K562 (cell line): Measurements from ENCODE around the gene ATP1A3. TPM values are rescaled to one million over a fixed set of nuclear protein-coding genes. Genes with fewer than 3 reads are reported as not detected.

Source experiments
- ATAC-seq: fragments of 200-7000 bp; cut with Tn5 transposase; 3 replicates; pipeline ENCODE4 v1.9.1; 2020; ENCODE audit warnings: moderate library complexity
- BruUV-seq: library from RNA; stranded (reverse); fragments of 400-500 nt; replicated peaks from 2 replicates; lab custom pipeline; 2021; lab: Mats Ljungman, UMichigan
- CTCF ChIA-PET: fragments of 300-600 bp; formaldehyde crosslinking; extraction: SDS; loops from one replicate; lab custom pipeline; 2021; ENCODE audit warnings: low intra/inter-chr PET ratio; lab: Yijun Ruan, JAX
- POLR2A ChIA-PET: fragments of 300-600, 350-650 bp; sonication (Branson Sonifier 250); formaldehyde crosslinking; extraction: SDS; loops from one replicate; lab custom pipeline; 2021; ENCODE audit warnings: antibody characterized with exemption, inconsistent platforms; lab: Yijun Ruan, JAX
- DNase-seq, 4 experiments: peaks; one replicate each; pipeline versions ENCODE4 v3.0.0 to v3.0.0-alpha.2; 2011 to 2018; ENCODE audit warnings: low spot score in 3 of 4, mixed read lengths in 3 of 4; ENCODE audit errors: extremely low read depth in 1 of 4
- FAIRE-seq: peaks from 2 replicates; lab custom pipeline; 2011; peaks lifted over from hg19 to GRCh38; lab: Jason Lieb, UNC
- H2AFZ ChIP-seq: 2 replicates; pipeline ENCODE4 v1.6.0; 2011; ENCODE audit warnings: low read depth, low read length, control low read depth, inconsistent platforms
- H3K27ac ChIP-seq: fragments of 200-600 bp; 3 replicates; pipeline ENCODE4 v1.8.0; 2011; ENCODE audit warnings: low read depth, mild to moderate bottlenecking, control low read depth, inconsistent platforms, low read length, moderate library complexity, mixed read lengths; ENCODE audit errors: extremely low read depth
- H3K27me3 ChIP-seq, 2 experiments: fragments of 300-600 bp in 1 of 2; 2 replicates in 1 of 2; 3 replicates in 1 of 2; pipeline versions ENCODE4 v1.6.0 to v1.8.0; 2011; ENCODE audit warnings: inconsistent platforms in 2 of 2, low read length in 2 of 2, mild to moderate bottlenecking in 1 of 2, mixed read lengths in 1 of 2, moderate library complexity in 1 of 2; ENCODE audit not compliant: control insufficient read depth in 2 of 2, insufficient read depth in 2 of 2
- H3K36me3 ChIP-seq: fragments of 300-600 bp; 3 replicates; pipeline ENCODE4 v1.8.0; 2011; ENCODE audit warnings: mild to moderate bottlenecking, low read length, inconsistent platforms; ENCODE audit not compliant: control insufficient read depth, insufficient read depth
- H3K4me1 ChIP-seq, 2 experiments: fragments of 200-600 bp in 1 of 2; replicated peaks in 1 of 2; 2 replicates in 1 of 2; 3 replicates in 1 of 2; pipeline versions ENCODE4 v1.5.1 to v1.8.0; 2011; ENCODE audit warnings: inconsistent platforms in 2 of 2, low read length in 2 of 2, mild to moderate bottlenecking in 1 of 2, mixed read lengths in 1 of 2, moderate library complexity in 1 of 2; ENCODE audit not compliant: control insufficient read depth in 2 of 2, insufficient read depth in 2 of 2
- H3K4me2 ChIP-seq: 2 replicates; pipeline ENCODE4 v1.6.1; 2011; ENCODE audit warnings: low read length, control low read depth, inconsistent platforms, mixed read lengths; ENCODE audit not compliant: insufficient read depth
- H3K4me3 ChIP-seq: fragments of 200-600 bp; sonication (generic), shearing (Covaris generic); 2 replicates; pipeline ENCODE4 v1.5.1; 2016; ENCODE audit warnings: control low read depth, inconsistent platforms
- H3K79me2 ChIP-seq: fragments of 200-600 bp; 3 replicates; pipeline ENCODE4 v1.8.0; 2011; ENCODE audit warnings: low read length, inconsistent platforms; ENCODE audit not compliant: control insufficient read depth, insufficient read depth
- H3K9ac ChIP-seq, 2 experiments: 2 replicates each; pipeline versions ENCODE4 v1.6.0 to v1.6.1; 2011; ENCODE audit warnings: low read depth in 2 of 2, low read length in 2 of 2, control low read depth in 1 of 2, inconsistent platforms in 1 of 2, mild to moderate bottlenecking in 1 of 2, mixed read lengths in 1 of 2; ENCODE audit not compliant: insufficient read depth in 1 of 2
- H3K9me1 ChIP-seq: one replicate; pipeline ENCODE4 v1.6.0; 2011; ENCODE audit warnings: inconsistent platforms, mild to moderate bottlenecking, low read length, moderate library complexity; ENCODE audit not compliant: control insufficient read depth, insufficient read depth
- H3K9me3 ChIP-seq: replicated peaks from 2 replicates; pipeline ENCODE4 v1.5.1; 2011; ENCODE audit warnings: low read depth, low read length, inconsistent platforms; ENCODE audit not compliant: control insufficient read depth, insufficient read depth
- H4K20me1 ChIP-seq: replicated peaks from 2 replicates; pipeline ENCODE4 v1.6.1; 2011; ENCODE audit warnings: low read length, inconsistent platforms, mixed read lengths; ENCODE audit not compliant: control insufficient read depth, insufficient read depth
- DLX4 ChIP-seq: fragments of 250-450 bp; sonication (Bioruptor Pico); IDR thresholded peaks from 2 replicates; pipeline ENCODE4 v1.6.1; 2021; ENCODE audit warnings: mild to moderate bottlenecking
- NKRF ChIP-seq: fragments of 450-650 bp; IDR thresholded peaks from 2 replicates; pipeline ENCODE4 v1.6.1; 2016; ENCODE audit warnings: borderline replicate concordance
- NRF1 ChIP-seq, 2 experiments: fragments of 450-650 bp; IDR thresholded peaks in 1 of 2; conservative IDR thresholded peaks in 1 of 2; 2 replicates each; pipeline ENCODE4 v1.6.1; 2014; ENCODE audit warnings: mild to moderate bottlenecking in 2 of 2
- PBX2 ChIP-seq, 2 experiments: IDR thresholded peaks in 1 of 2; conservative IDR thresholded peaks in 1 of 2; 2 replicates each; pipeline ENCODE4 v1.6.1; 2016; ENCODE audit warnings: low read depth in 2 of 2, mild to moderate bottlenecking in 1 of 2, missing compliant biosample characterization in 1 of 2, missing genetic modification characterization in 1 of 2, moderate library complexity in 1 of 2
- TRIM24 ChIP-seq, 2 experiments: fragments of 450-650 bp; IDR thresholded peaks; 2 replicates each; pipeline ENCODE4 v1.6.1; 2016
- TSHZ1 ChIP-seq: fragments of 250-450 bp; sonication (Bioruptor Pico); IDR thresholded peaks from 2 replicates; pipeline ENCODE4 v1.4.0; 2020; ENCODE audit warnings: mild to moderate bottlenecking, moderate library complexity
- USF2 ChIP-seq: sonication (generic); formaldehyde crosslinking; IDR thresholded peaks from 2 replicates; pipeline ENCODE4 v1.5.0; 2020; ENCODE audit warnings: missing genetic modification reagents
- ZNF175 ChIP-seq: fragments of 200-800 bp; sonication (Bioruptor generic); IDR thresholded peaks from 2 replicates; pipeline ENCODE4 v1.6.1; 2016; ENCODE audit warnings: low read depth, mild to moderate bottlenecking, missing genetic modification characterization, missing compliant biosample characterization
- ZNF324 ChIP-seq: fragments of 250-450 bp; sonication (Bioruptor Pico); IDR thresholded peaks from 2 replicates; pipeline ENCODE4 v1.4.0; 2020; ENCODE audit warnings: mild to moderate bottlenecking
- WGBS: fragments of 100-300 bp; shearing (Covaris generic); methylation state at CpG from one replicate; pipeline ENCODE4 v1.1.6; 2016; ENCODE audit warnings: low coverage, mixed read lengths; ENCODE audit not compliant: insufficient coverage; ENCODE audit errors: missing lambda C conversion rate; 5-methylcytosine and 5-hydroxymethylcytosine counted together
- in situ Hi-C: fragments of 300-500 bp; cut with MboI; formaldehyde crosslinking; loops from 4 replicates; pipeline ENCODE4 v1.15.0; 2018; ENCODE audit warnings: inconsistent platforms, mixed read lengths
- intact Hi-C: fragments of 100-400 bp; cut with micrococcal nuclease; formaldehyde crosslinking; loops from 2 replicates; pipeline ENCODE4 v1.14.2; 2022
- polyA plus RNA-seq, 8 experiments: library from polyadenylated mRNA; depleted of rRNA in 4 of 8; stranded (reverse) in 5 of 8; unstranded in 3 of 8; fragments of >200 nt; fragmentation: Nextera tagmentation in 2 of 8; fragmentation: Illumina TruSeq in 1 of 8; extraction: Ambion mirVana in 2 of 8; extraction: Trizol in 1 of 8; gene quantifications; 2 replicates each; pipeline versions ENCODE4 v1.2.1 to v1.2.3, GENCODE V29; 2011 to 2014; ENCODE audit warnings: inconsistent platforms in 1 of 8, missing spikeins in 1 of 8
- total RNA-seq, 7 experiments: library from RNA; depleted of rRNA in 6 of 7; stranded (reverse); fragments of >200 nt in 6 of 7; fragmentation: Illumina TruSeq in 2 of 7; extraction: Trizol in 2 of 7; gene quantifications; 2 replicates each; pipeline versions ENCODE4 v1.2.1 to v1.2.3, GENCODE V29; 2011 to 2021; ENCODE audit warnings: low replicate concordance in 1 of 7
- TF ChIP-seq, protein P1 (sequence below), 2 experiments: fragments of 450-650 bp in 1 of 2; sonication (generic) in 1 of 2; formaldehyde crosslinking in 1 of 2; IDR thresholded peaks in 1 of 2; conservative IDR thresholded peaks in 1 of 2; 2 replicates each; pipeline versions ENCODE4 v1.6.1 to v1.8.1; 2016 to 2023; ENCODE audit warnings: mild to moderate bottlenecking in 2 of 2, moderate library complexity in 2 of 2, inconsistent platforms in 1 of 2, missing genetic modification reagents in 1 of 2

Gene ATP1A3
- total and polyA plus RNA-seq, 9 of the 15 experiments (the other 6 are each of a cell fraction or from before 2014, with no cell fraction given) = 0.03 to 1.0 (median 0.17) TPM; not detected in 3

DNA sequence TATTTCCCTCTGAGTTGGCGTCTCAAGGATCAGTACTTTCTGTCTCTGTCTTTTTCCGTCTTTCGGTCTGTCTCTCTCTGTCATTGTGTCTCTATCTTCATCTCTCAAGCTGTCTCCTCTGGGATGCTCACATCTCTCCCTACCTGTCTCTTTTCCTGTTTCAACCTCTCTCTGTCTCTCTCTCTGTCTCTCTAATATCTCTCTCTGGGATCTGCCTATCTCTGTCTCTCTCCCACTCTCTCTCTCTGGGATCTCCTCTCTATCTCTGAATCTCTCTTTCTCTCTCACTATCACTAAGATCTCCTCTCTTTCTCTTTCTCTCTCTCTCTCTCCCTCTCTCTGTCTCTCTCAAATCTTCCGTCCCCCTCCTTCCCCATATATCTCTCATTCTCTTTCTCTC lies 4.0 kb downstream of the ATP1A3 start:
- DNase-seq (no peak), FAIRE-seq (no peak), ATAC-seq (no peak)
- peaks cover 2% of the 10 kb centered on the region for H4K20me1 ChIP-seq
- in situ Hi-C loops (no loop called here), intact Hi-C loops (no loop called here)
- H3K36me3 ChIP-seq = no peaks in the 10 kb centered on the region
- 7% methylated on average over 3 of the region's 4 CpGs for WGBS
- peaks cover 26 to 65% of the 10 kb centered on the region in 2 experiments for H3K27me3 ChIP-seq
- no peak overlapping the region for H3K4me3 ChIP-seq
- H3K9ac ChIP-seq = no peak overlapping the region
- no peak overlapping the region for H2AFZ ChIP-seq
- no peak overlapping the region for H3K4me2 ChIP-seq
- POLR2A ChIA-PET = no interaction called here
- peaks cover 0 to 24% of the 10 kb centered on the region in 2 experiments; a peak in 2 of 5 replicates for H3K4me1 ChIP-seq
- no peaks in the 10 kb centered on the region for H3K79me2 ChIP-seq
- BruUV-seq = no TSS peak
- H3K9me1 ChIP-seq = no peaks in the 10 kb centered on the region
- no peaks in the 10 kb centered on the region for H3K9me3 ChIP-seq
- CTCF ChIA-PET = no interaction called here
- H3K27ac ChIP-seq = no peak overlapping the region
- TF ChIP-seq ZNF175 (no peak), PBX2 (CRISPR knock-in tag; IDR thresholded peaks at IDR 0.05; ENCODE audit: low read depth) (no peak), PBX2 (tag; conservative IDR thresholded peaks at IDR 0.05; ENCODE audit: low read depth) (no peak), TSHZ1 (CRISPR knock-in tag) (no peak), TRIM24 (IDR thresholded peaks at IDR 0.05) (no peak), DLX4 (CRISPR knock-in tag) (no peak), USF2 (CRISPR knock-in tag) (no peak), ZNF324 (CRISPR knock-in tag) (no peak), NKRF (no peak), NRF1 (conservative IDR thresholded peaks at IDR 0.05 in 1 of 2, IDR thresholded peaks at IDR 0.05 in 1 of 2) (no peak)
- TF ChIP-seq, protein P1, sequence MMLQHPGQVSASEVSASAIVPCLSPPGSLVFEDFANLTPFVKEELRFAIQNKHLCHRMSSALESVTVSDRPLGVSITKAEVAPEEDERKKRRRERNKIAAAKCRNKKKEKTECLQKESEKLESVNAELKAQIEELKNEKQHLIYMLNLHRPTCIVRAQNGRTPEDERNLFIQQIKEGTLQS (IDR thresholded peaks at IDR 0.05) = no peak
- TF ChIP-seq, protein P1 (CRISPR knock-in tag; conservative IDR thresholded peaks at IDR 0.05) = no peak
